Ishikawa (cell line): ENCODE data around the gene YWHAQ.

Experiments used
- CEBPB ChIP-seq: IDR thresholded peaks from 2 replicates; pipeline ENCODE4 v1.6.1; 2012
- CREB1 ChIP-seq: IDR thresholded peaks from 2 replicates; pipeline ENCODE4 v1.6.1; 2012; ENCODE audit warnings: low read depth
- EGR1 ChIP-seq: IDR thresholded peaks from 2 replicates; pipeline ENCODE4 v1.6.1; 2012
- EP300 ChIP-seq: IDR thresholded peaks from 2 replicates; pipeline ENCODE4 v1.6.1; 2012; ENCODE audit warnings: borderline replicate concordance
- FOXM1 ChIP-seq: IDR thresholded peaks from 2 replicates; pipeline ENCODE4 v1.6.1; 2012; ENCODE audit warnings: low read depth, borderline replicate concordance
- NFIC ChIP-seq: IDR thresholded peaks from 2 replicates; pipeline ENCODE4 v1.6.1; 2012
- RAD21 ChIP-seq: IDR thresholded peaks from 2 replicates; pipeline ENCODE4 v1.6.1; 2012; ENCODE audit warnings: low read depth
- TAF1 ChIP-seq: IDR thresholded peaks from 2 replicates; pipeline ENCODE4 v1.6.1; 2012; ENCODE audit warnings: low read depth, mild to moderate bottlenecking
- TCF12 ChIP-seq: IDR thresholded peaks from 2 replicates; pipeline ENCODE4 v1.6.1; 2012; ENCODE audit warnings: low read depth
- TEAD4 ChIP-seq: IDR thresholded peaks from 2 replicates; pipeline ENCODE4 v1.6.1; 2012
- YY1 ChIP-seq: IDR thresholded peaks from 2 replicates; pipeline ENCODE4 v1.6.1; 2012; ENCODE audit warnings: low read depth
- ZBTB7A ChIP-seq: IDR thresholded peaks from 2 replicates; pipeline ENCODE4 v1.6.1; 2012; ENCODE audit warnings: low read depth
- TF ChIP-seq, protein P1 (sequence below): IDR thresholded peaks from 2 replicates; pipeline ENCODE4 v1.6.1; 2012
- TF ChIP-seq, protein P2 (sequence below): IDR thresholded peaks from 2 replicates; pipeline ENCODE4 v1.6.1; 2012
- TF ChIP-seq, protein P3 (sequence below): IDR thresholded peaks from 2 replicates; pipeline ENCODE4 v1.6.1; 2012; ENCODE audit warnings: low read depth, mild to moderate bottlenecking

The YWHAQ gene

DNA sequence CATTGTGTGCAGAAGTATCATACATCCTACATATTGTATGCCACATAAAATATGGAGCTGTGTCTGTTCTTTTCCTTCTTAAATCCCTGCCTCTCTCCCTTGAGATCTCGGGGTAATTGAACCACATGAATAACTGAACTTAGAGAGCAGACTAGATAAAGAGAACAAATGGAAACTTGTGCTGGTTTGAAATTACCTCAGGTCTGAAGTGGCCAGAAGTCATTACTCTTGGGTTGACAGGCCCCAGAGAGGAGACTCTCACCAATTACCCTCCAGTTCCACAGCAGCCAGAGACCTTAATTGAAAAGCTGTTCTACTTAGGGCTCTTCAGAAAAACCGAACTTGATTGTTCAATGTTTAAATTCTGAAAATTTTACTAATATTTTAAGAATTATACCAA, 70.2 kb downstream of the YWHAQ start:
- TF ChIP-seq NFIC (no peak), EP300 (no peak), YY1 (no peak), TCF12 (no peak), EGR1 (no peak), CREB1 (no peak), CEBPB (no peak), FOXM1 (no peak), RAD21 (no peak), ZBTB7A (no peak), TAF1 (no peak), TEAD4 (no peak)
- TF ChIP-seq, protein P1, sequence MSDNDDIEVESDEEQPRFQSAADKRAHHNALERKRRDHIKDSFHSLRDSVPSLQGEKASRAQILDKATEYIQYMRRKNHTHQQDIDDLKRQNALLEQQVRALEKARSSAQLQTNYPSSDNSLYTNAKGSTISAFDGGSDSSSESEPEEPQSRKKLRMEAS, result no peak
- TF ChIP-seq, protein P2, sequence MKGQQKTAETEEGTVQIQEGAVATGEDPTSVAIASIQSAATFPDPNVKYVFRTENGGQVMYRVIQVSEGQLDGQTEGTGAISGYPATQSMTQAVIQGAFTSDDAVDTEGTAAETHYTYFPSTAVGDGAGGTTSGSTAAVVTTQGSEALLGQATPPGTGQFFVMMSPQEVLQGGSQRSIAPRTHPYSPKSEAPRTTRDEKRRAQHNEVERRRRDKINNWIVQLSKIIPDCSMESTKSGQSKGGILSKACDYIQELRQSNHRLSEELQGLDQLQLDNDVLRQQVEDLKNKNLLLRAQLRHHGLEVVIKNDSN, result no peak
- TF ChIP-seq, protein P3, sequence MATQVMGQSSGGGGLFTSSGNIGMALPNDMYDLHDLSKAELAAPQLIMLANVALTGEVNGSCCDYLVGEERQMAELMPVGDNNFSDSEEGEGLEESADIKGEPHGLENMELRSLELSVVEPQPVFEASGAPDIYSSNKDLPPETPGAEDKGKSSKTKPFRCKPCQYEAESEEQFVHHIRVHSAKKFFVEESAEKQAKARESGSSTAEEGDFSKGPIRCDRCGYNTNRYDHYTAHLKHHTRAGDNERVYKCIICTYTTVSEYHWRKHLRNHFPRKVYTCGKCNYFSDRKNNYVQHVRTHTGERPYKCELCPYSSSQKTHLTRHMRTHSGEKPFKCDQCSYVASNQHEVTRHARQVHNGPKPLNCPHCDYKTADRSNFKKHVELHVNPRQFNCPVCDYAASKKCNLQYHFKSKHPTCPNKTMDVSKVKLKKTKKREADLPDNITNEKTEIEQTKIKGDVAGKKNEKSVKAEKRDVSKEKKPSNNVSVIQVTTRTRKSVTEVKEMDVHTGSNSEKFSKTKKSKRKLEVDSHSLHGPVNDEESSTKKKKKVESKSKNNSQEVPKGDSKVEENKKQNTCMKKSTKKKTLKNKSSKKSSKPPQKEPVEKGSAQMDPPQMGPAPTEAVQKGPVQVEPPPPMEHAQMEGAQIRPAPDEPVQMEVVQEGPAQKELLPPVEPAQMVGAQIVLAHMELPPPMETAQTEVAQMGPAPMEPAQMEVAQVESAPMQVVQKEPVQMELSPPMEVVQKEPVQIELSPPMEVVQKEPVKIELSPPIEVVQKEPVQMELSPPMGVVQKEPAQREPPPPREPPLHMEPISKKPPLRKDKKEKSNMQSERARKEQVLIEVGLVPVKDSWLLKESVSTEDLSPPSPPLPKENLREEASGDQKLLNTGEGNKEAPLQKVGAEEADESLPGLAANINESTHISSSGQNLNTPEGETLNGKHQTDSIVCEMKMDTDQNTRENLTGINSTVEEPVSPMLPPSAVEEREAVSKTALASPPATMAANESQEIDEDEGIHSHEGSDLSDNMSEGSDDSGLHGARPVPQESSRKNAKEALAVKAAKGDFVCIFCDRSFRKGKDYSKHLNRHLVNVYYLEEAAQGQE, result no peak

DNA sequence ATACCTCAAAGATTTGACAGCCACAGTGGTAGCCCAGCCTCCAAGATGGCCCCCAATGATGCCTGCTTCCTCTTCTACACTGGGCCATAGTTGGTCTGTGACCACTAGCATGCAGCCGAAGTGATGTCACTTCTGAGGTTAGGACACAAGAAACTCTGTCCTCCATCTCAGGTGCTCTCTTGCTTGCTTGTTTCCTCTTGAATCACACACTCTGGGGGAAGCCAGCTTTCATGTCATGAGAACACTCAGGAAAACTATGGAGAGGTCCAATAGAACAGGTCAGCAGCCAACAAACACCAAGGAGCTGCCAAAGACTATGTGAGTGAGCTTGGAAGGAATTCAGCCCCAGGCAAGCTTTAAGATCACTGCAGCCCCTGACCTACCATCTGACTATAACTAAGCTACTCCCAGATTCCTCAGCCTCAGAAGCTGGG, 71.8 kb downstream of the YWHAQ start:
- TF ChIP-seq NFIC (no peak), CREB1 (no peak), TAF1 (no peak), RAD21 (no peak), YY1 (no peak), TEAD4 (no peak), EGR1 (no peak)
- TF ChIP-seq, protein P3, result no peak
- TF ChIP-seq, protein P2, result no peak

DNA sequence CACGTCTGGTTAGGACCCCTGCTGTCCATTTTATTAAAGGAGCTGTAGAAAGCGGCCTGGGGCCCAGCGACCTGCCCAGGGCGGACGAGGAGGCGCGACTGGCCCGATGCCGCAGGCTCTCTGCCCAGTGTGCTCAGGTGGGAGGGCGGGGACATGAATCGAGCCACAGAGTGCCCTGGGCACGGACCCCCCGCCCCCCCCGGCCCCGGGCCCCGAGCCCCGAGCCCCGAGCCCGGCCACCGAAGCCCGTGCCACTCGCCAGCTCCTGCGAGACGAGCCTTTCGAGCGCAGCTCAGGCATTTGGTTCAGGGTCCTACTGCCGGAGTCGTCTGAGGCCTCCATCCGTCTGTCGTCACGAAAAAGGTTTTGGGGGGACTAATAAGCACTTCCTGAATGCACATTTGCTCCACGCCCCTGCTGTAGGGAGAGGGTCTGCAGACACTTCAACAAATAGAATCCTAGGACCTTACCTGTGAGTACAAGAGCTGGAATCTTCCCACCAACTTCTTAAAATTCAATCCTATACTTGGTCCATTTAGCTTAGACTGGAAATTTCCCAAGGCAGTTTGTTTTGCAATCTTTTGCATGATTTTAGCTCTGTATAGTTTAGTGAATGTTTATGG, 74.6 kb downstream of the YWHAQ start:
- TF ChIP-seq CREB1, result no peak
- no peak for TF ChIP-seq TCF12

DNA sequence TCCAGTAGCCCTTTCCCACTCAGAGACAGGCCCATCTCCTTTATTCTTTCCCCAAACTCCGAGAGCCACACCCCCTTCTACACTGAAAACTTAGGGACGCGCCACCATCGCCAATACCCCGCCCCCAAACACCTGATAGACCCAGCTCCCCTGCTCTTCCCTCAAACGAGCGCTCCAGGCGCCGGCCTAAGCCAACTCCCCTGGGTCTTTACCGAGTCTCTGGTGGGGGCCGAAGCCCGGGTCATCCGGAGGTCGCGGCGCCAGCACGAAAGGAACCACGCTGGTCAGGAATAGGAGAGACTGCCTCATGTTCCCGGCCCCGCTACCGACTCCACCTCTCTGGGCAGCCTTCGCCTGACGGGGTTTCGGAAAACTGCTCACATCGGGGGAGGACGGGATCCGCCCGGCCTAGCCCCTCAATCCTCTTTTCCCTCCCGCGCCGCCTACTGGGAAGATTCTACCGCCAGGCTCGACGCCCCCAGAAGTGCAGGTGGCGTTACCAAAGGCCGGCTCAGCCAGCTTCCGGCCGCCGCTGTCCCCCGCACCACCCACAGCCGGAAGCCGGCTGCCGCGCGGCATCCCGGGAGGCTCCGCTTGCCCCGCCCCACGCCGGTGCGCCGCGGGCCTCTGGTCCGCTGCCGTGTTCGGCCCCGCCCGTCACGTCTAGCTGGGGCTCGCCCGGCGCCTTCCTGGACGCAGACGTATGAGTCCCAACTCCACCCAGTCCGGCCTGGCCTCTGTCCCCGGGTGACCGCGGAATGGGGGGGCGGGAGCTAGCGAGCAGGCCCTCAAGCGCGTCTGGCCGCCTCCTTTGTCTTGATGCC, 75.3 kb downstream of the YWHAQ start, which contains the start of gene ADAM17:
Gene ADAM17 (minus strand): TSS at position 534 of the 824 bp plus-strand sequence. CDS start 225 bp downstream, at position 309.
- TF ChIP-seq TEAD4, result no peak
- TF ChIP-seq CEBPB, result no peak
- 0 out of 2 replicates have a peak, but pooled peaks have one; percentile 22 for TF ChIP-seq CREB1
- TF ChIP-seq TCF12, result peak; percentile 58; the same call in 1 of the 2 replicates
- TF ChIP-seq, protein P1, result peak; percentile 82
- TF ChIP-seq TAF1, result peak; percentile 70
- peak; percentile 62; the same call in 1 of the 2 replicates for TF ChIP-seq EGR1
- no peak for TF ChIP-seq FOXM1
- no peak for TF ChIP-seq EP300
- TF ChIP-seq NFIC, result 0 out of 2 replicates have a peak, but pooled peaks have one; percentile 47
- TF ChIP-seq, protein P2, result 0 out of 2 replicates have a peak, but pooled peaks have one; percentile 5
- TF ChIP-seq YY1, result peak; percentile 8; the same call in 1 of the 2 replicates
- no peak for TF ChIP-seq RAD21
- TF ChIP-seq, protein P3, result no peak
